ENCODE data around the gene CH25H.

- TF ChIP-seq POLR2A (IDR thresholded peaks at IDR 0.05) (no peak), CTCF (IDR thresholded peaks at IDR 0.05) (no peak)
Measured at GRCh38 chr10:89241486-89242344, 34.6 kb upstream of the CH25H start.
